Thyroid gland (tissue), 4 donors: ENCODE results near the gene FKBP7.

Experiments used
- CTCF ChIP-seq, 6 experiments: fragments of 200-600 bp in 3 of 6; fragments of 450-650 bp in 3 of 6; sonication (generic) in 3 of 6; IDR thresholded peaks; one replicate each; pipeline ENCODE4 v1.5.1; 2016 to 2019; ENCODE audit warnings: antibody characterized with exemption in 6 of 6, mild to moderate bottlenecking in 2 of 6, inconsistent platforms in 1 of 6, moderate library complexity in 1 of 6
- POLR2A ChIP-seq, 2 donors: fragments of 450-650 bp; IDR thresholded peaks; one replicate each; pipeline ENCODE4 v1.6.1; 2017; ENCODE audit warnings: antibody characterized with exemption in 2 of 2, mild to moderate bottlenecking in 2 of 2, moderate library complexity in 1 of 2

DNA sequence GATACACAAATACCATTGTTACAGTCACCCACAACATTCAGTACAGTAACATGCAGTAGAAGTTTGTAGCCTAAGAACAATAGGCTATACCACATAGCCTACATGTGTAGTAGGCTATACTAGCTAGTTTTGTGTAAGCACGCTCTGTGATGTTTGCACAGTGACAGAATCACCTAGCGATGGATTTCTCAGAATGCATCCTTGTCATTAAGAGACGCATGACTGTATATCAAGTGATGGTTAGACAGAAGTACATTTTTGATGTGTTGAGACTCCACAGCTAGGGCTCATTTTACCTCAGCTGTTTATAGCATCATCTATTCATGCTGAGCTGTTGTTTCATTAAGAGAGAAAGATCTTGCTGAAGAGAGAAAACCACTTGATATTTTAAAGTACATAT, 21.2 kb upstream of the FKBP7 start:
- TF ChIP-seq CTCF (IDR thresholded peaks at IDR 0.05) (no peak), POLR2A (IDR thresholded peaks at IDR 0.05) (no peak)
